Fibroblast of the aortic adventitia (primary cell): ENCODE measurements around the gene ARRB1. TPM values are rescaled to one million over a fixed set of nuclear protein-coding genes. Genes with fewer than 3 reads are reported as not detected.

Experiments
- DNase-seq: peaks from one replicate; pipeline ENCODE4 v3.0.0-alpha.2; 2010; ENCODE audit warnings: low read depth
- H3K4me3 ChIP-seq: 2 replicates; pipeline ENCODE4 v1.5.1; 2011; ENCODE audit warnings: low read depth, mild to moderate bottlenecking, control low read depth, low read length, moderate library complexity
- total RNA-seq: library from RNA; depleted of rRNA; stranded (reverse); fragments of >200 nt; gene quantifications from 2 replicates; pipeline ENCODE4 v1.2.3, GENCODE V29; 2012; ENCODE audit warnings: low replicate concordance
- TF ChIP-seq, protein P1 (sequence below): IDR thresholded peaks from 2 replicates; pipeline ENCODE4 v1.5.1; 2011; ENCODE audit warnings: mild to moderate bottlenecking, low read length, control low read depth, inconsistent platforms; ENCODE audit not compliant: insufficient read depth

ARRB1 gene
- total RNA-seq, 1 donor = 36.3 TPM

DNA sequence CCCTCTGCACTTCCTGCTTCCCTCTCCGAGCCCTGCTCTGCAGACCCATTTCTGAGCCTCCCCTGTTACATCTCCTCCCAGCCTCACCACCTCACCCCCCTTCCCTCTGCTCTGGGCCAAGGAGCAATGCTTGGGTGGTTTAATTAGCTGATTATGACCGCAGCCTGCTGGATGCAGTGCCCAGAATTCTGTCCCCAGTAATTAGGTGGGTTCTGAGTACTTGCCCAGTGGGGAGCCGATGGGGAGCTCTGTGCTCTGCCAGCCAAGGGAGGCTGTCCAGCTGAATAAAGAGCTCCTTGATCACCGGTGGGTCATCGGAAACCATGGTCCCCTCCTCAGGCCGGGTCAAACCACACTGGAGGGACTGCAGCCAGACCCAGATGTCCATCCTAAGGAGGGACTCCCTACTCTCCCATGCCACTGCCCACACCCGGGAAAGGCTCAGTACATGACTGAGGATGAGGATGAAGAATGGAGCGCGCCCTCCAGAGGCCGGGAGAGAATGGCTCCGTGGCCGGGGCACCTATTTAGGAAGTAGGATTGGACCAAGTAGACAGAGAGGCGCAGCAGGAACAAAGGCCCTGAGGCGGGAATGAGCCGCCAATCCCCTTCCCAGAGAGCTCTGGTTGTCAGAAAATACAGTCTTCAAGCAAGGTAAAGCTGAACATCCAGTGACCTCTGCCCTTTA, 9.1 kb downstream of the ARRB1 start:
- TF ChIP-seq, protein P1, sequence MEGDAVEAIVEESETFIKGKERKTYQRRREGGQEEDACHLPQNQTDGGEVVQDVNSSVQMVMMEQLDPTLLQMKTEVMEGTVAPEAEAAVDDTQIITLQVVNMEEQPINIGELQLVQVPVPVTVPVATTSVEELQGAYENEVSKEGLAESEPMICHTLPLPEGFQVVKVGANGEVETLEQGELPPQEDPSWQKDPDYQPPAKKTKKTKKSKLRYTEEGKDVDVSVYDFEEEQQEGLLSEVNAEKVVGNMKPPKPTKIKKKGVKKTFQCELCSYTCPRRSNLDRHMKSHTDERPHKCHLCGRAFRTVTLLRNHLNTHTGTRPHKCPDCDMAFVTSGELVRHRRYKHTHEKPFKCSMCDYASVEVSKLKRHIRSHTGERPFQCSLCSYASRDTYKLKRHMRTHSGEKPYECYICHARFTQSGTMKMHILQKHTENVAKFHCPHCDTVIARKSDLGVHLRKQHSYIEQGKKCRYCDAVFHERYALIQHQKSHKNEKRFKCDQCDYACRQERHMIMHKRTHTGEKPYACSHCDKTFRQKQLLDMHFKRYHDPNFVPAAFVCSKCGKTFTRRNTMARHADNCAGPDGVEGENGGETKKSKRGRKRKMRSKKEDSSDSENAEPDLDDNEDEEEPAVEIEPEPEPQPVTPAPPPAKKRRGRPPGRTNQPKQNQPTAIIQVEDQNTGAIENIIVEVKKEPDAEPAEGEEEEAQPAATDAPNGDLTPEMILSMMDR = no peak
- no peak overlapping the region for H3K4me3 ChIP-seq
- DNase-seq = no peak

DNA sequence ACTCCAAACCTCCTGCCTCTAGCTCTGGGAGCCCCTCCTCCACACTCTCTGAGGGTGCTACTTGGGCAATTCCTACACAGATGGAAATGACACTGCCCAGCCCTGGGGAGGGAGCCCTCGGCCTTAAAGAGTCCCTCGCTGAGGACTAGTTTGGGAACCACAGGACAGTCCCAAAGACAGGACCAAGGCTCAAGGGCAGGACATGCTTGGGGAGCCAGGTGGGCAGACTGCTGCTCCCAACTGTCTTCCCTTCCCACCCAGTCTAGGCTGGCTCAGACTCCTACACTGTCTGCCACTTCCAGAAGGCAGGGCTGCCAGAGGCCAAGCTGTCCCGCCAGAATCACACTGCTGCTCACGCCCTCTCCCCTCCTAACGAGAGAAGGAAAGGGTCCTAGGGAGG, 9.8 kb downstream of the ARRB1 start:
- TF ChIP-seq, protein P1 = no peak
- DNase-seq = no peak
- H3K4me3 ChIP-seq = no peak overlapping the region

DNA sequence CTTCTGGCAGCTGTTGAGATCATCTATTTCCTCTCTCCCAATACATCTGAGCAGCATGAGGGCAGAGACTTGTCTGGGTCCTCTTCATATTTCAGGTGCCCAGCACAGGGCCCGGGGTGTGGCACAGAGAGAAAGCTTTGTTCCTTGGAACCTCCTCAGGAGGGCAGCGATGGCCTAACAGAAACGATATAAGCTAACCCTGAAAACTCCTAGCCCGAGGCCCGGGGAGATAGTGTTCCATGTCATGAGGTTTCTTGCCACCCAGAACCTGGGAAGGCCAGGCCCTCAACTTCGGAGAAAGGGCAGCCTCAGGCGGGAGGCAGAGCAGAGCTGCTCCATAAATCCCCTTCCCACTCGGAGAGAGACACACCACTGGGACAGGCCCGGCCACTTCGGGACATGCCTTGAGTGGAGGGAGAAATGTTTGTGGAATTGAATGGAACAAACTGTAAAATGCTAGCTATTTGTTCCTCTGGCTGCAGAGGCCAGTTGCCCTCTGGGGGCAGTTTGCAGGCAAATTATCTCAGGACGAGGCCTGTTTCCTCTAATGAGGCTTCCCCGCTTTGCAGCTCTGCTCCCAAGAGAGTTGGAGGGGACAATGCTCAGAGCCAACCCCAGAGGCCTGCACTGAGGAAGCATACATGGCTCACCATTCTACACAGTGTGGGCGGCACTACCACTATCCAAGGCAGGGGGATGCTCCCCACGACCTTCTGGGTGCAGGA, 11.6 kb downstream of the ARRB1 start:
- TF ChIP-seq, protein P1 = peak; percentile 7
- no peak overlapping the region for H3K4me3 ChIP-seq
- DNase-seq = no peak

DNA sequence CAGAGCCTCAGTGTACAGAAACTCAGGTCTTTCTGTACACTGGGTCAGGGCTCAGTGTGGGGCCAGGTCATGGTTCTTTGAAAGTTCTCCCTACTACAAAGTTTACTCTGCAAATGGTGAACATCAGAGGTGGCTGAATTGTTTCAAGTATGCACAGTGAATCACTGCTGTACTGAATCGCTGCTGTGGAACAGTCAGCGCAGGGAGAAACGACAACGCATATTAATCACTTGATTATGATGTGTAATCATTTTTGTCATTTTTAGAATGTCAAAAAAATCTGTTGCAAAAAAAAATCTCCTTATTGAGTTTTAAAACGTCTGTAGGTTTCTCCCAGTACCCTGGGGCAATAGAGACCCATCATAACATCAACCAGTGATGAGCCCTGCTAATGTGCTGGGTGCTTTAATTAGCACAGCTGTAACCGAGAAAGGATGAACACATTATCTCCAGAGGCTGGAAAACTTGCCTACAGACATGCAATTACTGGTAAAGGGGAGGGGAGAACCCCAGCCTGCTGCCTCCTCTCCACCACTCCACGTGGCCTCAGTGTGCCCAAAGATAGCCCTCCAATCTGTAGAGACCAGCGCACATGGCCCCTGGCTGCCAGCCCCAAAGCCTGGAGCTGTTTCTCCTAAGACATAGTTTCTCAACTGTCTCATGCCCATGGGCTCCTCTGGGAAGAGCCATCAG, 12.8 kb downstream of the ARRB1 start:
- DNase-seq = peak; percentile 42
- TF ChIP-seq, protein P1 = no peak
- H3K4me3 ChIP-seq = no peak overlapping the region

DNA sequence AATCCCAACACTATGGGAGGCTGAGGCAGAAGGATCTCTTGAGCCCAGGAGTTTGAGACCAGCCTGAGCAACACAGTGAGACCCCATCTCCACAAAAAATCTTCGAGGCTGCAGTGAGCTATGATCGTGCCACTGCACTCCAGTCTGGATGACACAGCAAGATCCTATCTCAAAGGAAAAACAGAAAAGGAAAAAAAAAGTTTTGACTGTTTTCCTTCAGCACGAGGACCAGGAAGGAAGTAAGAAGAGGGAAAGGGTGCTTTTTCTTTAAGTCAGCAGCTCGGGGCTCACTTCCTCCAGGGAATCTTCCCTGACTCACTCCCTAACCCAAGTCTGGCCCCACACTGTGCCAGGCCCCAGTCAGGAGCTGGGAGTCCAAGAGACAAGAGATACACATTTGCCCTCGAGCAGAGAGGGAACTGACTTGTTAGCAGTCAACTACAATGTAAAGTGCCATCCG, 14.2 kb downstream of the ARRB1 start:
- H3K4me3 ChIP-seq = no peak overlapping the region
- DNase-seq = peak; percentile 57
- TF ChIP-seq, protein P1 = no peak

DNA sequence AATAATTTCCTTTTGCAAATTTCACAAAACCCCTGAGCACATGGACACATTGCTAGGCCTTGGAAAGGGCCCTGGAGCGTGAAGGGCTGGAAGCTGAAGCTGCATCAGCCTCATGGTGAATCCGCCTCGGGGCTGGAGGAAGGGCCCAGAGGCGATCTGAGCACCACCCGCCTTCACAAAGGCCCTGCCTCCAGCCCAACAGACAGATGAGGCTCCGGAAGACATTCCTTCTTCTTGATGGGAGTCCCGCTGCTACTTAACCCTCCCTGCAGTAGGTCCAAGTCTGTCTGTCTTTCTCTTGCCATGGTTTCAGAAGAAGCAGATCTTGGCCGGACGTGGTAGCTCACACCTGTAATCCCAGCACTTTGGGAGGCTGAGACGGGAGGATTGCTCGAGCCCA, 16.5 kb downstream of the ARRB1 start:
- H3K4me3 ChIP-seq = no peak overlapping the region
- no peak for DNase-seq
- TF ChIP-seq, protein P1 = no peak
